Osteocyte (in vitro differentiated cells): ENCODE results near the gene IPO5. TPM values are rescaled to one million over a fixed set of nuclear protein-coding genes. Genes with fewer than 3 reads are reported as not detected.

ENCODE experiments used
- DNase-seq: peaks from one replicate; pipeline ENCODE4 v3.0.0; 2021; ENCODE audit warnings: mixed read lengths; ENCODE audit not compliant: unreplicated experiment; ENCODE audit errors: extremely low spot score
- H3K27ac Mint-ChIP-seq: one replicate; pipeline ENCODE4 v1.8.0; 2021; ENCODE audit warnings: mild to moderate bottlenecking, mixed read lengths; ENCODE audit not compliant: unreplicated experiment
- H3K27me3 Mint-ChIP-seq: one replicate; pipeline ENCODE4 v1.8.0; 2021; ENCODE audit warnings: mixed read lengths; ENCODE audit not compliant: unreplicated experiment
- H3K36me3 Mint-ChIP-seq: one replicate; pipeline ENCODE4 v1.8.0; 2021; ENCODE audit warnings: mixed read lengths; ENCODE audit not compliant: unreplicated experiment
- H3K4me1 Mint-ChIP-seq: one replicate; pipeline ENCODE4 v1.8.0; 2021; ENCODE audit warnings: mixed read lengths; ENCODE audit not compliant: unreplicated experiment
- H3K4me3 Mint-ChIP-seq: one replicate; pipeline ENCODE4 v1.8.0; 2021; ENCODE audit warnings: mild to moderate bottlenecking, moderate library complexity, mixed read lengths; ENCODE audit not compliant: unreplicated experiment
- H3K9me3 Mint-ChIP-seq: one replicate; pipeline ENCODE4 v1.8.0; 2021; ENCODE audit warnings: mixed read lengths; ENCODE audit not compliant: unreplicated experiment
- total RNA-seq: library from RNA; stranded (reverse); gene quantifications from 2 replicates; pipeline ENCODE4 v1.2.1, GENCODE V29; 2021
- TF ChIP-seq, protein P1 (sequence below): fragments of 200-600 bp; sonication (generic); IDR thresholded peaks from 2 replicates; pipeline ENCODE4 v1.5.0; 2021; ENCODE audit warnings: antibody characterized with exemption, mild to moderate bottlenecking, moderate library complexity

Gene IPO5
- total RNA-seq, 1 donor from 2014 or later, result 143 TPM

DNA sequence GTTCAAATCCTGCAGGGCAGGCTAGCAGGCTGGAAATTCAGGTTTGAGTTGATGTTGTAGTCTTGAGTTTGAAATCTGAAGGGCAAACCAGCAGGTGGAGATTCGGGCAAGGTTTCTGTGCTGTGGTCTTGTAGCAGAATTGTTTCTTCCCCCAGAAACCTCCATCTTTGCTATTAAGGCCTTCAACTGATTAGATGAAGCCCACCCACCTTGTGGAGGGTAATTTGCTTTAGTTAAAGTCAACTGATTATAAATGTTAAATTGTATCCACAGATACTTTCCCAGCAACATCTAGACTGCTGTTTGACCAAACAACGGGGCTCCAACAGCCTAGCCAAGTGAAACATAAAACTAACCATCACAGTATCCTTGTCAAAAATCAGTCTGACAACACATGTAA, 9.4 kb downstream of the IPO5 start:
- Mint-ChIP-seq H3K27ac (no peak overlapping the region), H3K4me1 (no peaks in the 10 kb centered on the region), H3K36me3 (no peaks in the 10 kb centered on the region), H3K4me3 (no peak overlapping the region), H3K9me3 (no peaks in the 10 kb centered on the region), H3K27me3 (no peaks in the 10 kb centered on the region)
- DNase-seq, result no peak
- TF ChIP-seq, protein P1, sequence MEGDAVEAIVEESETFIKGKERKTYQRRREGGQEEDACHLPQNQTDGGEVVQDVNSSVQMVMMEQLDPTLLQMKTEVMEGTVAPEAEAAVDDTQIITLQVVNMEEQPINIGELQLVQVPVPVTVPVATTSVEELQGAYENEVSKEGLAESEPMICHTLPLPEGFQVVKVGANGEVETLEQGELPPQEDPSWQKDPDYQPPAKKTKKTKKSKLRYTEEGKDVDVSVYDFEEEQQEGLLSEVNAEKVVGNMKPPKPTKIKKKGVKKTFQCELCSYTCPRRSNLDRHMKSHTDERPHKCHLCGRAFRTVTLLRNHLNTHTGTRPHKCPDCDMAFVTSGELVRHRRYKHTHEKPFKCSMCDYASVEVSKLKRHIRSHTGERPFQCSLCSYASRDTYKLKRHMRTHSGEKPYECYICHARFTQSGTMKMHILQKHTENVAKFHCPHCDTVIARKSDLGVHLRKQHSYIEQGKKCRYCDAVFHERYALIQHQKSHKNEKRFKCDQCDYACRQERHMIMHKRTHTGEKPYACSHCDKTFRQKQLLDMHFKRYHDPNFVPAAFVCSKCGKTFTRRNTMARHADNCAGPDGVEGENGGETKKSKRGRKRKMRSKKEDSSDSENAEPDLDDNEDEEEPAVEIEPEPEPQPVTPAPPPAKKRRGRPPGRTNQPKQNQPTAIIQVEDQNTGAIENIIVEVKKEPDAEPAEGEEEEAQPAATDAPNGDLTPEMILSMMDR, result no peak

DNA sequence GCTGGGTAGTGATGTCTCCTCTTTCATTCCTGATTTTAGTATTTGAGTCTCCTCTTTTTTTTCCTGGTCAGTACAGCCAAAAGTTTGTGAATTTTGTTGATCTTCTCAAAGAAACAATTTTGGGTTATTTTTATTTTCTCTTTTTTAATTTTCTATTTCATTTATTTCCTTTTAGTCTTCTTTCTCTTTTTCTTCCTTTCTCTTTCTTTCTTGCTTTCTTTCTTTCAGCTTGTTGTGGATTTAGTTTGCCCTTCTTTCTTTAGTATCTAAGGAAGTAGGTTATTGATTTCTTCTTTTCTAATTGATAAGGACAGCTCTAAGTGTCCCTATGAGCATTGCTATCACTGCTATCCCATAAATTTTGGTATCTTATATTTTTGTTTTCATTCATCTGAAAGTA, 13.8 kb downstream of the IPO5 start:
- no peaks in the 10 kb centered on the region for H3K9me3 Mint-ChIP-seq
- no peaks in the 10 kb centered on the region for H3K36me3 Mint-ChIP-seq
- no peak overlapping the region for H3K27ac Mint-ChIP-seq
- H3K4me3 Mint-ChIP-seq, result no peak overlapping the region
- DNase-seq, result no peak
- H3K27me3 Mint-ChIP-seq, result no peaks in the 10 kb centered on the region
- no peaks in the 10 kb centered on the region for H3K4me1 Mint-ChIP-seq
- TF ChIP-seq, protein P1, result no peak

GRCh38 chr13:97967948-97968347, 14.5 kb downstream of the IPO5 start:
- no peak for DNase-seq
- Mint-ChIP-seq H3K27ac (no peak overlapping the region), H3K9me3 (no peaks in the 10 kb centered on the region), H3K4me3 (no peak overlapping the region), H3K36me3 (no peaks in the 10 kb centered on the region), H3K27me3 (no peaks in the 10 kb centered on the region), H3K4me1 (no peaks in the 10 kb centered on the region)
- TF ChIP-seq, protein P1, result no peak

DNA sequence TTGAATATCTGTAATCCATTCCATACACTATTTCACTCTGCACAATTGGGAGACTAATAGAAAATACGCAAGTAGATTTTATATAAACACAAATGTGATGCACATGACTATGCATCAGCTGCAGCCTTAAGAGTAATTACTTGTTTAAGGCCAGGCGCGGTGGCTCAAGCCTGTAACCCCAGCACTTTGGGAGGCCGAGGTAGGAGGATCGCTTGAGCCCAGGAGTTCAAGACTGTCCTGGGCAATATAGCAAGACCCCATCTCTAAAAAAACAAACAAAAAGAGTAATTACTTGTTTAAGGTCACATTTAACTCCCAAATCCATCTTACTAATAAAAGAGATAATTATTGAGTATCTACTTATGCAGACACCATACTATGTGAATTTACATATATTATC, 18.0 kb downstream of the IPO5 start:
- Mint-ChIP-seq H3K27ac (no peak overlapping the region), H3K4me1 (peaks cover 9% of the 10 kb centered on the region), H3K27me3 (no peaks in the 10 kb centered on the region), H3K36me3 (no peaks in the 10 kb centered on the region), H3K9me3 (no peaks in the 10 kb centered on the region), H3K4me3 (no peak overlapping the region)
- TF ChIP-seq, protein P1, result no peak
- DNase-seq, result no peak

- Mint-ChIP-seq H3K27ac (peak overlapping the region; percentile 96), H3K27me3 (no peaks in the 10 kb centered on the region), H3K36me3 (no peaks in the 10 kb centered on the region), H3K9me3 (no peaks in the 10 kb centered on the region), H3K4me1 (peaks cover 32% of the 10 kb centered on the region), H3K4me3 (peak overlapping the region; percentile 22)
- DNase-seq, result no peak
- TF ChIP-seq, protein P1, result no peak
These were observed 21.3 kb downstream of the IPO5 start for GRCh38 chr13:97974773-97975172.
